ENCODE data around the gene PACSIN2.
"Not testable (repeated sequence)": the region's sequence is repeated elsewhere in the genome, so short reads cannot be mapped to it uniquely, and the experiment has no call there.

PACSIN2 gene

DNA sequence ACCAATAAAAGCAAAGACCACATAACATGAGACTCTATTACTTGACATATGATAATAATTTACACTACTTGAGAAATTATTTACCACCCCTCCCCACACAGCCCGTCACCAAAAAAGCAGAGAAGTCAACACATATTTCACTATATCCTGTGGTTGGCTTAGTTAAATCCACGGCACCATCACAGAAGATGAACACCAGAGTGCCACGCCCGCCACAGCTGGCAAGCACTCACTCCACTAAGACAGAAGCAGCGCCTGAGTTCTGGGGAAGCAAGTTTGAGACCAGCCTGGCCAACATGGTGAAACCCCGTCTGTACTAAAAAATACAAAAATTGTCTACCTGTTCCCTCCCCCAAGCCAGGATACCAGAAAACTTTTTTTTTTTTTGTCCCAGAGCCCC lies 53.1 kb downstream of the PACSIN2 start:
- no peaks in the 10 kb centered on the region for H3K79me2 ChIP-seq (ENCODE audit: low read length)
- no peaks in the 10 kb centered on the region for H3K27me3 ChIP-seq (replicated peaks; ENCODE audit: insufficient read depth, low read length)
- H3F3A ChIP-seq (ENCODE audit: insufficient read depth, low read length), result no peaks in the 10 kb centered on the region
- no peaks in the 10 kb centered on the region for H3K36me3 ChIP-seq (replicated peaks; ENCODE audit: insufficient read depth, low read length)
- H3K9me2 ChIP-seq (replicated peaks; ENCODE audit: insufficient read depth, low read length), result no peaks in the 10 kb centered on the region
- DNase-seq, result no peak
- no peaks in the 10 kb centered on the region for H4K20me1 ChIP-seq (ENCODE audit: insufficient read depth, low read length)
- no peak overlapping the region for H3K4me2 ChIP-seq (ENCODE audit: low read depth, low read length)
- no peak overlapping the region for H3K4me3 ChIP-seq (ENCODE audit: low read length)
- H3K27ac ChIP-seq (ENCODE audit: low read length), result no peak overlapping the region
- H2AFZ ChIP-seq (ENCODE audit: low read length), result no peak overlapping the region
- no peaks in the 10 kb centered on the region for H3K4me1 ChIP-seq (ENCODE audit: low read length)
- TF ChIP-seq EZH2phosphoT487 (IDR thresholded peaks at IDR 0.05; ENCODE audit: low read length), result no peak
- no peak for TF ChIP-seq CTCF (IDR thresholded peaks at IDR 0.05; ENCODE audit: low read length)
- TF ChIP-seq EZH2 (optimal IDR thresholded peaks at IDR 0.05; ENCODE audit: low read depth, low read length), result no peak
- no peak overlapping the region for H3K9ac ChIP-seq (ENCODE audit: low read length)
- no peaks in the 10 kb centered on the region for H3K9me3 ChIP-seq (replicated peaks; ENCODE audit: insufficient read depth, low read length)

DNA sequence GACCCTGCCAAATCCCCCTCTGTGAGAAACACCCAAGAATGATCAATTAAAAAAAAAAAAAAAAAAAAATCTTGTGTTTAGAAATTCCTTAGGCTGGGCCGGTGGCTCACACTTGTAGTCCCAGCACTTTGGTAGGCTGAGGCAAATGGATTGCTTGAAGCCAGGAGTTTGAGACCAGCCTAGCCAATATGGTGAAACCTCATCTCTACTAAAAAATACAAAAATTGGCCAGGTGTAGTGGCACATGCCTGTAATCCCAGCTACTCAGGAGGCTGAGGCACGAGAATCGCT lies 53.6 kb downstream of the PACSIN2 start:
- H2AFZ ChIP-seq (ENCODE audit: low read length); H3K36me3 ChIP-seq (replicated peaks; ENCODE audit: insufficient read depth, low read length); H3K4me1 ChIP-seq (ENCODE audit: low read length); DNase-seq; H3K4me2 ChIP-seq (ENCODE audit: low read depth, low read length); H3K79me2 ChIP-seq (ENCODE audit: low read length); H3K9ac ChIP-seq (ENCODE audit: low read length); H3F3A ChIP-seq (ENCODE audit: insufficient read depth, low read length); H3K9me2 ChIP-seq (replicated peaks; ENCODE audit: insufficient read depth, low read length); H3K4me3 ChIP-seq (ENCODE audit: low read length); H3K27ac ChIP-seq (ENCODE audit: low read length); H3K9me3 ChIP-seq (replicated peaks; ENCODE audit: insufficient read depth, low read length); H4K20me1 ChIP-seq (ENCODE audit: insufficient read depth, low read length); H3K27me3 ChIP-seq (replicated peaks; ENCODE audit: insufficient read depth, low read length): not testable (repeated sequence)

DNA sequence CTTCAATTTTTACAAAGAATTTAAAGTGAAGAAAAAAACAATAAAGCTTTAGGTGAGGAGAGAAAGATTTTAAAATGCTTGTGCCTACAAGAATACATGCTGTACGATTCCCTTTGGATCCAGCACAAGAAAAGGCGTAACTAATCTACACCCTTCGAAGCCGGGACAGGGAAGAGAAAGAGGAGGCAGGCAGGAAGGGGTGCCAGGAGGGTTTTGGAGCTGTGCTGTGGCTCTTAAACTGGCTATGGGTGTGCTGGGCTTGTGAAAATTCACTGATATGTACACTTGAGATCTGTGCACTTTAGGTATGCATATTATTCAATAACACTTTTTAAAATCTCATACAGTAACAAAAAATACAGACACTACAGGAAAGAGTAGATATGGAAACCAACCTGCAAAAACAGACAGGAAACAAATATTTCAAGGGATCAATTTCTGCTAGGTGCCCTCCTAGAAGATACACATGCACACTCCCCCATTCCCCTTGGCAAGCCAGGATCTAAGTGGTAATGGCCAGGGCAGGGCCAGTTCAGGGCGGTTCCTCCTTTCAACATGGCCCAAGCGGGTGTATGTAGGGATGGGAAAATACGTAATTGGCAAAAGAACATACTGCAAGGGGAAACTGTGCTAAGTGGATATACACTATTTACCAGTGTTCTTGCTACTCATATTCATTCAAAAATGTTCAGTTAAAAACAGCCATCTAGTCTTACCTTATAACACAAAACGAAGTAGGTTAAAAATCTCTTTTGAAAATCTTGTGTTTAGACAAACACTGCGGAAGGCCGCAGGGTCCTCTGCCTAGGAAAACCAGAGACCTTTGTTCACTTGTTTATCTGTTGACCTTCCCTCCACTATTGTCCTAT lies 54.2 kb downstream of the PACSIN2 start:
- no peaks in the 10 kb centered on the region for H3F3A ChIP-seq (ENCODE audit: insufficient read depth, low read length)
- DNase-seq, result no peak
- no peak overlapping the region for H3K4me2 ChIP-seq (ENCODE audit: low read depth, low read length)

More for the DNA sequence above, 54.2 kb downstream of the PACSIN2 start:
- H3K4me1 ChIP-seq (ENCODE audit: low read length), result no peaks in the 10 kb centered on the region
- H3K27me3 ChIP-seq (replicated peaks; ENCODE audit: insufficient read depth, low read length), result no peaks in the 10 kb centered on the region
- no peak overlapping the region for H2AFZ ChIP-seq (ENCODE audit: low read length)
- no peak overlapping the region for H3K27ac ChIP-seq (ENCODE audit: low read length)
- H3K9ac ChIP-seq (ENCODE audit: low read length), result no peak overlapping the region
- no peaks in the 10 kb centered on the region for H3K9me2 ChIP-seq (replicated peaks; ENCODE audit: insufficient read depth, low read length)
- no peaks in the 10 kb centered on the region for H4K20me1 ChIP-seq (ENCODE audit: insufficient read depth, low read length)
- no peak for TF ChIP-seq EZH2 (optimal IDR thresholded peaks at IDR 0.05; ENCODE audit: low read depth, low read length)
- no peak for TF ChIP-seq CTCF (IDR thresholded peaks at IDR 0.05; ENCODE audit: low read length)
- TF ChIP-seq EZH2phosphoT487 (IDR thresholded peaks at IDR 0.05; ENCODE audit: low read length), result no peak
- H3K79me2 ChIP-seq (ENCODE audit: low read length), result no peaks in the 10 kb centered on the region
- H3K4me3 ChIP-seq (ENCODE audit: low read length), result no peak overlapping the region
- no peaks in the 10 kb centered on the region for H3K9me3 ChIP-seq (replicated peaks; ENCODE audit: insufficient read depth, low read length)
- H3K36me3 ChIP-seq (replicated peaks; ENCODE audit: insufficient read depth, low read length), result no peaks in the 10 kb centered on the region

Measured in MM.1S (cell line).